Measurements from ENCODE around the gene HLA-F. TPM values are rescaled to one million over a fixed set of nuclear protein-coding genes. Genes with fewer than 3 reads are reported as not detected.

The HLA-F gene
- total and polyA plus RNA-seq, 7 experiments from 2014 or later: 348 to 678 (median 511) TPM

- Histone ChIP-seq H3K27ac (ENCODE audit: low read depth, low read length) (no peak overlapping the region), H3K36me3 (ENCODE audit: control insufficient read depth in 2 of 3, insufficient read depth in 3 of 3, low read length in 3 of 3) (peaks cover 0 to 11% (median 0%) of the 10 kb centered on the region in 3 experiments), H3K9me3 (ENCODE audit: control insufficient read depth in 2 of 3, low read length in 3 of 3) (no peaks in the 10 kb centered on the region), H3K4me1 (ENCODE audit: control insufficient read depth in 2 of 2, insufficient read depth in 2 of 2, low read length in 2 of 2) (peaks cover 9 to 12% of the 10 kb centered on the region in 2 donors), H3K4me3 (ENCODE audit: low read length) (no peak overlapping the region), H3K27me3 (ENCODE audit: control insufficient read depth in 2 of 2, insufficient read depth in 2 of 2, low read length in 2 of 2) (no peaks in the 10 kb centered on the region)
- Mint-ChIP-seq H3K4me1 (peaks cover 32 to 46% (median 41%) of the 10 kb centered on the region in 7 donors), H3K9me3 (no peaks in the 10 kb centered on the region), H3K4me3 (peak overlapping the region in 1 of 10 donors; percentile 64), H3K27me3 (no peaks in the 10 kb centered on the region), H3K27ac (peak overlapping the region in 1 of 9 donors; percentile 59), H3K36me3 (peaks cover 0 to 9% (median 0%) of the 10 kb centered on the region in 5 donors)
- ChIA-PET POLR2A (no interaction called here), CTCF (interaction anchor here (0.6 kb wide), 1 partner anchor 43 kb away, joined by 3 read pairs; no protein-coding TSS in a partner anchor)
- DNase-seq (no peak), ATAC-seq (no peak)
- intact Hi-C loops (cut with micrococcal nuclease): loop anchor here in 1 of 2 donors (5.0 kb wide), 2 partner anchors 197 to 222 kb away; partner anchors contain the start of gene HLA-A
Observed at GRCh38 chr6:29745386-29745785, 22.2 kb downstream of the HLA-F start.

DNA sequence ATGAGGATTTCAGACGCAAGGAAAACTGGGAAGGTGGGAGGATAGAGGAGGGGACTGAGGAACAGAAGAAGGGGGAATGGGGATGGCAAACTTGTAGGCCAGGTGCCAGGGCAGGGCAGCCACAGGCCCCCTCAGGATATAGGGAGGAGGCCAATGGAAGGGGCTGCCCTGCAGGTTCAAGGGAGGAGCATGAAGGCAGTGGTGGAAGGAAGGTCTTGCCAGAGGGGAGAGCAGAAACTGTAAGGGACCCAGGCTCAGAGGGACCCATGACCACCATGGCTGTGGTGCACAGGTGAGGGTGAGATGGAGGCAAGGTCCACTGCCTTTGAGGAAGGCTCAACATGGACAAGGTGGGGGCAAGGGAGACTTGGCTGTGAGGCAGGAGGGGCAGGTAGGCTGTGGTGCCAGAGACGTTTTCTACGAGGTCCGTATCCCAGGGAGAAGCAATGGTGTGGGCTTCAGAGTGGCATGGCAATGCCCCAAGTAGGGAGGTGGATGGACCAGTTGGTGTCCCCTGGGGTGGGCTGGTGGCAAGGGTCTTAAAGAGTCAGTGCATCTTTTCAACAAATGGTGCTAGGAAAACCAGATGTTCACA, 22.7 kb downstream of the HLA-F start:
- Mint-ChIP-seq H3K36me3 (peaks cover 0 to 9% (median 0%) of the 10 kb centered on the region in 5 donors), H3K4me3 (peak overlapping the region in 2 of 10 donors; percentile 9 to 100), H3K4me1 (peaks cover 32 to 52% (median 45%) of the 10 kb centered on the region in 7 donors), H3K27ac (peak overlapping the region in 2 of 9 donors; percentile 15 to 59), H3K27me3 (no peaks in the 10 kb centered on the region), H3K9me3 (no peaks in the 10 kb centered on the region)
- Histone ChIP-seq H3K4me1 (ENCODE audit: control insufficient read depth in 2 of 2, insufficient read depth in 2 of 2, low read length in 2 of 2) (peaks cover 9 to 12% of the 10 kb centered on the region in 2 donors), H3K27me3 (ENCODE audit: control insufficient read depth in 2 of 2, insufficient read depth in 2 of 2, low read length in 2 of 2) (no peaks in the 10 kb centered on the region), H3K27ac (ENCODE audit: low read depth, low read length) (no peak overlapping the region), H3K4me3 (ENCODE audit: low read length) (no peak overlapping the region), H3K9me3 (ENCODE audit: control insufficient read depth in 2 of 3, low read length in 3 of 3) (no peaks in the 10 kb centered on the region), H3K36me3 (ENCODE audit: control insufficient read depth in 2 of 3, insufficient read depth in 3 of 3, low read length in 3 of 3) (peaks cover 0 to 11% (median 0%) of the 10 kb centered on the region in 3 experiments)
- DNase-seq (no peak), ATAC-seq (no peak)
- intact Hi-C loops (cut with micrococcal nuclease): loop anchor here in 1 of 2 donors (5.0 kb wide), 2 partner anchors 196 to 221 kb away; partner anchors contain the start of gene HLA-A
- ChIA-PET CTCF (interaction anchor here (0.6 kb wide), 1 partner anchor 43 kb away, joined by 3 read pairs; no protein-coding TSS in a partner anchor), POLR2A (no interaction called here)

- Mint-ChIP-seq H3K4me3 (peak overlapping the region; percentile 39 to 100 (median 96)), H3K27ac (peak overlapping the region in 4 of 9 donors; percentile 11 to 22 (median 17)), H3K27me3 (no peaks in the 10 kb centered on the region), H3K4me1 (peaks cover 32 to 62% (median 51%) of the 10 kb centered on the region in 7 donors), H3K36me3 (peaks cover 0 to 9% (median 0%) of the 10 kb centered on the region in 5 donors), H3K9me3 (peaks cover 0 to 2% (median 0%) of the 10 kb centered on the region in 11 donors)
- ATAC-seq (no peak), DNase-seq (no peak)
- intact Hi-C loops (cut with micrococcal nuclease): loop anchor here in 1 of 2 donors (5.0 kb wide), 2 partner anchors 195 to 220 kb away; partner anchors contain the start of gene HLA-A
- POLR2A ChIA-PET: interaction anchor here (2.7 to 5.5 kb wide), 3 partner anchors 9 to 39 kb away, joined by 17 to 32 read pairs (median 26); no protein-coding TSS in a partner anchor
- Histone ChIP-seq H3K27ac (ENCODE audit: low read depth, low read length) (no peak overlapping the region), H3K27me3 (ENCODE audit: control insufficient read depth in 2 of 2, insufficient read depth in 2 of 2, low read length in 2 of 2) (no peaks in the 10 kb centered on the region), H3K36me3 (ENCODE audit: control insufficient read depth in 2 of 3, insufficient read depth in 3 of 3, low read length in 3 of 3) (peaks cover 0 to 11% (median 0%) of the 10 kb centered on the region in 3 experiments), H3K4me3 (ENCODE audit: low read length) (no peak overlapping the region), H3K4me1 (ENCODE audit: control insufficient read depth in 2 of 2, insufficient read depth in 2 of 2, low read length in 2 of 2) (peaks cover 12 to 17% of the 10 kb centered on the region in 2 donors), H3K9me3 (ENCODE audit: control insufficient read depth in 2 of 3, low read length in 3 of 3) (no peaks in the 10 kb centered on the region)
- CTCF ChIA-PET: interaction anchor here (2.9 kb wide), 1 partner anchor 39 kb away, joined by 18 read pairs; no protein-coding TSS in a partner anchor
Observed at GRCh38 chr6:29746846-29747687, 23.8 kb downstream of the HLA-F start.

DNA sequence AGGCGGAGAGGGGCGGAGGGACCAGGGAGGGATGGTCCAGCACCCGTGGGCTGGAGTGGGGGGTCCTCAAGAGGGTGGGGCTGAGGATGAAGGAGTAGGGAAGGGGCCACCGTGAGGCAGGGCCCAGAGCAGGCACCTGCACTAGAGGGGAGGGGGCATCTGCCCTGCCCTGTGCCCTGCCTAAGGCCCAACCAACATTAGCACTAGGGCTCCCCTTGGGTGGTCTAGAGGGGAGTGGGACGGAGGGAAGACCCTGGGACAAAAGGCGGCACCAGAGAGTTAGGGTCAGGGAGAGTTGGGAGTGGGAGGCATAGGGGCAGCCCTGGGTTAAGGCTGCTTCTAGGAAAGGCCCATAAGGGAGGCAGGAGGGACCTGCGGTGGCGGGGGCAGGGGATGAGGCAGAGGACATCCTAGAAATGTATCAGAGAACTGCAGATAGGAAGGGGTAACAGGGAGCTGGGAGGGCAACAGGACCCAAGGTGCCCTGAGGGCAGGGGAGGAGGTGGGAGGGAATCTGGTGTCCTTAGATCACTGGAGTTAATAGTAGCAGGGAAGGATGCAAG, 24.5 kb downstream of the HLA-F start:
- Mint-ChIP-seq H3K4me1 (peaks cover 32 to 67% (median 55%) of the 10 kb centered on the region in 7 donors), H3K27me3 (no peaks in the 10 kb centered on the region), H3K9me3 (peaks cover 0 to 2% (median 0%) of the 10 kb centered on the region in 11 donors), H3K27ac (peak overlapping the region in 8 of 9 donors; percentile 12 to 93 (median 86)), H3K36me3 (peaks cover 0 to 11% (median 0%) of the 10 kb centered on the region in 5 donors), H3K4me3 (peak overlapping the region; percentile 94 to 100 (median 97))
- POLR2A ChIA-PET: interaction anchor here (1.2 to 5.5 kb wide), 4 partner anchors 10 to 208 kb away, joined by 3 to 32 read pairs (median 22); no protein-coding TSS in a partner anchor
- no peak for DNase-seq
- H3K27ac ChIP-seq (ENCODE audit: low read depth, low read length): peak overlapping the region; percentile 71
- CTCF ChIA-PET: interaction anchor here (2.9 to 7.7 kb wide), 2 partner anchors 10 to 40 kb away, joined by 18 to 107 read pairs; no protein-coding TSS in a partner anchor
- H3K27me3 ChIP-seq (ENCODE audit: control insufficient read depth in 2 of 2, insufficient read depth in 2 of 2, low read length in 2 of 2): no peaks in the 10 kb centered on the region
- H3K9me3 ChIP-seq (ENCODE audit: control insufficient read depth in 2 of 3, low read length in 3 of 3): no peaks in the 10 kb centered on the region
- peaks cover 0 to 11% (median 0%) of the 10 kb centered on the region in 3 experiments for H3K36me3 ChIP-seq (ENCODE audit: control insufficient read depth in 2 of 3, insufficient read depth in 3 of 3, low read length in 3 of 3)
- peaks cover 14 to 20% of the 10 kb centered on the region in 2 donors for H3K4me1 ChIP-seq (ENCODE audit: control insufficient read depth in 2 of 2, insufficient read depth in 2 of 2, low read length in 2 of 2)
- no peak for ATAC-seq
- intact Hi-C loops (cut with micrococcal nuclease): loop anchor here in 1 of 2 donors (5.0 kb wide), 2 partner anchors 195 to 220 kb away; partner anchors contain the start of gene HLA-A
- H3K4me3 ChIP-seq (ENCODE audit: low read length): peak overlapping the region; percentile 86

GRCh38 chr6:29748391-29749307, 25.4 kb downstream of the HLA-F start:
- Histone ChIP-seq H3K4me3 (ENCODE audit: low read length) (peak overlapping the region; percentile 86), H3K36me3 (ENCODE audit: control insufficient read depth in 2 of 3, insufficient read depth in 3 of 3, low read length in 3 of 3) (peaks cover 0 to 11% (median 0%) of the 10 kb centered on the region in 3 experiments), H3K4me1 (ENCODE audit: control insufficient read depth in 2 of 2, insufficient read depth in 2 of 2, low read length in 2 of 2) (peaks cover 14 to 20% of the 10 kb centered on the region in 2 donors), H3K27me3 (ENCODE audit: control insufficient read depth in 2 of 2, insufficient read depth in 2 of 2, low read length in 2 of 2) (no peaks in the 10 kb centered on the region), H3K9me3 (ENCODE audit: control insufficient read depth in 2 of 3, low read length in 3 of 3) (no peaks in the 10 kb centered on the region), H3K27ac (ENCODE audit: low read depth, low read length) (peak overlapping the region; percentile 71)
- peaks cover 0 to 2% (median 0%) of the 10 kb centered on the region in 11 donors for H3K9me3 Mint-ChIP-seq
- ChIA-PET POLR2A (interaction anchor here (0.6 to 5.5 kb wide), 12 partner anchors 10 to 465 kb away, joined by 3 to 32 read pairs (median 4); partner anchors contain the start of gene TRIM26), CTCF (interaction anchor here (0.7 to 7.7 kb wide), 9 partner anchors 11 to 219 kb away, joined by 3 to 107 read pairs (median 4); no protein-coding TSS in a partner anchor)
- peak; percentile 65 to 84 (median 78) for DNase-seq
- peak overlapping the region; percentile 94 to 100 (median 97) for H3K4me3 Mint-ChIP-seq
- intact Hi-C loops (cut with micrococcal nuclease): loop anchor here in 1 of 2 donors (5.0 kb wide), 2 partner anchors 194 to 219 kb away; partner anchors contain the start of gene HLA-A
- peaks cover 0 to 11% (median 0%) of the 10 kb centered on the region in 5 donors for H3K36me3 Mint-ChIP-seq
- H3K27me3 Mint-ChIP-seq: no peaks in the 10 kb centered on the region
- H3K4me1 Mint-ChIP-seq: peaks cover 32 to 76% (median 62%) of the 10 kb centered on the region in 7 donors
- peak; percentile 87 for ATAC-seq
- peak overlapping the region; percentile 58 to 95 (median 86) for H3K27ac Mint-ChIP-seq
